Motor neuron (in vitro differentiated cells): ENCODE results near the gene ZNF655. TPM values are rescaled to one million over a fixed set of nuclear protein-coding genes. Genes with fewer than 3 reads are reported as not detected.
"Not testable (repeated sequence)": the region's sequence is repeated elsewhere in the genome, so short reads cannot be mapped to it uniquely, and the experiment has no call there.

Source experiments
- ATAC-seq, 8 experiments: fragments of 200-7000 bp; cut with Tn5 transposase; replicated peaks in 6 of 8; 2 replicates each; pipeline ENCODE4 v1.8.0; 2021; ENCODE audit warnings: mild to moderate bottlenecking in 8 of 8, moderate library complexity in 8 of 8
- H3K27ac ChIP-seq, 2 donors: fragments of 250-450 bp; sonication (Bioruptor Pico); 2 replicates each; pipeline ENCODE4 v1.9.0; 2021; ENCODE audit warnings: antibody characterized with exemption in 2 of 2, mild to moderate bottlenecking in 2 of 2, moderate library complexity in 1 of 2
- H3K4me1 ChIP-seq, 2 donors: fragments of 250-450 bp; sonication (Bioruptor Pico); replicated peaks in 1 of 2; 2 replicates each; pipeline ENCODE4 v1.6.1; 2021; ENCODE audit warnings: antibody characterized with exemption in 2 of 2, mild to moderate bottlenecking in 2 of 2, moderate library complexity in 1 of 2
- H3K4me3 ChIP-seq, 5 donors: fragments of 250-450 bp; sonication (Bioruptor Pico); 2 replicates each; pipeline ENCODE4 v1.9.0; 2021; ENCODE audit warnings: antibody characterized with exemption in 5 of 5, mild to moderate bottlenecking in 5 of 5, moderate library complexity in 4 of 5
- WGBS, 10 experiments: fragments of 450-650 bp; shearing (Covaris generic); methylation state at CpG; one replicate each; pipeline ENCODE4 v1.0.0; 2022; 5-methylcytosine and 5-hydroxymethylcytosine counted together
- in situ Hi-C, 9 experiments: fragments of 400-800 bp; cut with MboI; loops; one replicate each; pipeline ENCODE4 v1.15.0; 2021; ENCODE audit warnings: low sequenced_read_pairs in 9 of 9, low pct_unique_long_range_greater_than_20kb in 2 of 9; ENCODE audit not compliant: unreplicated experiment in 9 of 9
- total RNA-seq, 8 experiments: library from RNA; unstranded; fragments of 300-600 nt; gene quantifications; 2 replicates each; pipeline versions ENCODE4 v1.2.3 to v1.2.4, GENCODE V29; 2022

ZNF655 gene
- 100 to 1,000 TPM in 1 of 8 experiments, 10 to 100 TPM in 7; 38.8 to 124 (median 63.6) TPM for total RNA-seq

- H3K27ac ChIP-seq = peak within 1 kb of the TSS; percentile 98
- 0% methylated on average over 2 to 6 of the region's 73 CpGs; no CpG with 5 or more reads in 7 of the 10 experiments for WGBS, 10 experiments
- H3K4me3 ChIP-seq = peak within 1 kb of the TSS; percentile 87 to 94 (median 94)
- peaks cover 11 to 16% of the 10 kb centered on the region in 2 donors for H3K4me1 ChIP-seq
- peak; percentile 56 to 97 (median 94) for ATAC-seq
- in situ Hi-C loops = no loop called here
These were observed at the start of gene ZNF655 for GRCh38 chr7:99558306-99559174. ZNF655 (plus strand) TSS chr7:99558642; CDS start chr7:99560560, 1,918 bp downstream.

- in situ Hi-C loops = no loop called here
- Histone ChIP-seq H3K4me3 (no peak overlapping the region), H3K27ac (no peak overlapping the region), H3K4me1 (no peaks in the 10 kb centered on the region)
- no peak for ATAC-seq
- WGBS, 10 experiments = 80 to 100% (median 100%) methylated on average over 1 of the region's 1 CpG; no CpG with 5 or more reads in 3 of the 10 experiments
These were observed 44.4 kb upstream of the ZNF655 start for GRCh38 chr7:99514050-99514449.

GRCh38 chr7:99521399-99521798 lies 37.0 kb upstream of the ZNF655 start:
- in situ Hi-C loops = no loop called here
- 79 to 100% (median 93%) methylated on average over 2 to 3 of the region's 3 CpGs for WGBS, 10 experiments
- no peak for ATAC-seq
- no peak overlapping the region for H3K27ac ChIP-seq
- H3K4me1 ChIP-seq = no peaks in the 10 kb centered on the region
- H3K4me3 ChIP-seq = no peak overlapping the region

GRCh38 chr7:99525713-99526440 lies 32.6 kb upstream of the ZNF655 start:
- Histone ChIP-seq H3K4me3 (no peak overlapping the region), H3K4me1 (no peaks in the 10 kb centered on the region), H3K27ac (no peak overlapping the region)
- ATAC-seq = peak in 2 of 8 experiments; percentile 27 to 39
- WGBS, 10 experiments = 74 to 100% (median 94%) methylated on average over 3 to 13 of the region's 21 CpGs; no CpG with 5 or more reads in 2 of the 10 experiments
- in situ Hi-C loops = no loop called here

- no peak overlapping the region for H3K4me3 ChIP-seq
- WGBS, 10 experiments = 87 to 100% (median 97%) methylated on average over 1 to 9 of the region's 12 CpGs; no CpG with 5 or more reads in 1 of the 10 experiments
- no peak for ATAC-seq
These were observed 27.1 kb upstream of the ZNF655 start for GRCh38 chr7:99531354-99531765.

GRCh38 chr7:99535667-99536066 lies 22.8 kb upstream of the ZNF655 start:
- H3K4me1 ChIP-seq = no peaks in the 10 kb centered on the region
- in situ Hi-C loops = no loop called here
- H3K27ac ChIP-seq = no peak overlapping the region
- ATAC-seq = no peak
- WGBS, 10 experiments = 60 to 100% (median 86%) methylated on average over 1 to 2 of the region's 2 CpGs; no CpG with 5 or more reads in 5 of the 10 experiments
- H3K4me3 ChIP-seq = no peak overlapping the region

More at GRCh38 chr7:99531354-99531765, 27.1 kb upstream of the ZNF655 start:
- Histone ChIP-seq H3K4me1 (no peaks in the 10 kb centered on the region), H3K27ac (no peak overlapping the region)
- in situ Hi-C loops = no loop called here

GRCh38 chr7:99539213-99539811 lies 19.1 kb upstream of the ZNF655 start:
- WGBS, 10 experiments = 53 to 94% (median 76%) methylated on average over 2 to 7 of the region's 7 CpGs
- in situ Hi-C loops = no loop called here
- ATAC-seq = no peak
- no peaks in the 10 kb centered on the region for H3K4me1 ChIP-seq
- no peak overlapping the region for H3K27ac ChIP-seq
- H3K4me3 ChIP-seq = no peak overlapping the region

- Histone ChIP-seq H3K27ac (no peak overlapping the region), H3K4me1 (no peaks in the 10 kb centered on the region), H3K4me3 (no peak overlapping the region)
- in situ Hi-C loops = no loop called here
- no peak for ATAC-seq
- 75 to 100% (median 94%) methylated on average over 1 to 5 of the region's 5 CpGs; no CpG with 5 or more reads in 5 of the 10 experiments for WGBS, 10 experiments
These were observed 17.9 kb upstream of the ZNF655 start for GRCh38 chr7:99540542-99540941.

GRCh38 chr7:99541212-99541611 lies 17.2 kb upstream of the ZNF655 start:
- in situ Hi-C loops = no loop called here
- ATAC-seq = no peak
- WGBS, 10 experiments = 72 to 100% (median 92%) methylated on average over 1 to 8 of the region's 9 CpGs; no CpG with 5 or more reads in 1 of the 10 experiments
- Histone ChIP-seq H3K4me3 (no peak overlapping the region), H3K4me1 (no peaks in the 10 kb centered on the region), H3K27ac (no peak overlapping the region)

GRCh38 chr7:99543081-99543671 lies 15.3 kb upstream of the ZNF655 start:
- no peak overlapping the region for H3K27ac ChIP-seq
- WGBS, 10 experiments = 90 to 100% (median 98%) methylated on average over 2 to 12 of the region's 34 CpGs; no CpG with 5 or more reads in 4 of the 10 experiments
- ATAC-seq = peak in 1 of 8 experiments; percentile 21
- in situ Hi-C loops = no loop called here
- H3K4me1 ChIP-seq = no peaks in the 10 kb centered on the region
- H3K4me3 ChIP-seq = no peak overlapping the region

GRCh38 chr7:99543916-99544315 lies 14.5 kb upstream of the ZNF655 start:
- no peak overlapping the region for H3K27ac ChIP-seq
- in situ Hi-C loops = no loop called here
- no peaks in the 10 kb centered on the region for H3K4me1 ChIP-seq
- no peak overlapping the region for H3K4me3 ChIP-seq
- WGBS, 10 experiments = 86 to 100% (median 96%) methylated on average over 1 to 5 of the region's 6 CpGs; no CpG with 5 or more reads in 3 of the 10 experiments
- no peak for ATAC-seq

GRCh38 chr7:99545308-99545707 lies 13.1 kb upstream of the ZNF655 start:
- H3K27ac ChIP-seq, H3K4me3 ChIP-seq, H3K4me1 ChIP-seq, in situ Hi-C loops, ATAC-seq: not testable (repeated sequence)
- 83 to 100% (median 97%) methylated on average over 1 to 4 of the region's 5 CpGs for WGBS, 10 experiments
